Measurements from ENCODE around the gene FAM53A.
A peak's percentile ranks its signal among the peaks of the same experiment; 100 is the strongest.

Gene FAM53A

GRCh38 chr4:1716065-1716945, 32.2 kb upstream of the FAM53A start:
- no peak for DNase-seq (ENCODE audit: low read depth)
- no peak overlapping the region for H3K4me3 ChIP-seq (ENCODE audit: low read depth, low read length)
- TF ChIP-seq, protein P1, sequence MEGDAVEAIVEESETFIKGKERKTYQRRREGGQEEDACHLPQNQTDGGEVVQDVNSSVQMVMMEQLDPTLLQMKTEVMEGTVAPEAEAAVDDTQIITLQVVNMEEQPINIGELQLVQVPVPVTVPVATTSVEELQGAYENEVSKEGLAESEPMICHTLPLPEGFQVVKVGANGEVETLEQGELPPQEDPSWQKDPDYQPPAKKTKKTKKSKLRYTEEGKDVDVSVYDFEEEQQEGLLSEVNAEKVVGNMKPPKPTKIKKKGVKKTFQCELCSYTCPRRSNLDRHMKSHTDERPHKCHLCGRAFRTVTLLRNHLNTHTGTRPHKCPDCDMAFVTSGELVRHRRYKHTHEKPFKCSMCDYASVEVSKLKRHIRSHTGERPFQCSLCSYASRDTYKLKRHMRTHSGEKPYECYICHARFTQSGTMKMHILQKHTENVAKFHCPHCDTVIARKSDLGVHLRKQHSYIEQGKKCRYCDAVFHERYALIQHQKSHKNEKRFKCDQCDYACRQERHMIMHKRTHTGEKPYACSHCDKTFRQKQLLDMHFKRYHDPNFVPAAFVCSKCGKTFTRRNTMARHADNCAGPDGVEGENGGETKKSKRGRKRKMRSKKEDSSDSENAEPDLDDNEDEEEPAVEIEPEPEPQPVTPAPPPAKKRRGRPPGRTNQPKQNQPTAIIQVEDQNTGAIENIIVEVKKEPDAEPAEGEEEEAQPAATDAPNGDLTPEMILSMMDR (IDR thresholded peaks at IDR 0.05; ENCODE audit: low read depth, low read length, missing control alignments), result no peak
- in situ Hi-C loops (cut with HindIII; ENCODE audit: low sequenced_read_pairs), result no loop called here

DNA sequence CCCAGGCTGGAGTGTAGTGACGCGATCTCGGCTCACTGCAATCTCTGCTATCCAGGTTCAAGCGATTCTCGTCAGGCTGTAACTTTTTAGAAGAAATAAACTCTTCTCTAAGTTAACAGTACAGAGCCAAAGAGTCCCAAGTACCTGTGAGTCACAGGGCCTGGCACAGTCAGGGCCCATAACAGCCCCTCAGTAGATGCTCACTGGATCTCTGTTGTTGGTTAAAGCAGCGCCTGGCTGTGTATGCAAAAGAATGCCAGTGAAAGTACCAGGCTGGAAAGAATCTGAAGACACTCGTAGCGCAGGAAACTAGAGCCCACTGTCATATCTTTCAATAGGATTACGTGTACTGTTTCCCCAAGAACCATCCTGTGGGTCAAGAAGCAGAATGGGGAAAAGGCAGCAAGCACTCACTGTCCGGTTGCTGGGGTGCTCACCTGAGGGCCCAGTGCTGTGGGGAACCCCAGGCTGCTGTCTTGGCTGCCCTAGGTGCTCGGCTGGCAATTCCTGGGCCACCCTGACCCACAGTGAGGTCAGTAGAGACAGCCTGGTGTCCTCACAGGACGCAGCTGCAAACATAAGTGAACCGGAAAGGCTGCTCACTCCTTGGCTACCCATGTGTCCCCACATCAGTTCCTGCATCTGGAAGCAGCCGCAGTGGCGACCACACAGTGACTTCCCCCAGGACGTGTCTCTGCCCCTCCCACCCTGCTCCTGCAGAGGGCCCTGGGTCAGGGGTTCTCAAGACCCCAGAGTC, 31.1 kb upstream of the FAM53A start:
- no peak for DNase-seq (ENCODE audit: low read depth)
- no peak overlapping the region for H3K4me3 ChIP-seq (ENCODE audit: low read depth, low read length)
- TF ChIP-seq, protein P1 (IDR thresholded peaks at IDR 0.05; ENCODE audit: low read depth, low read length, missing control alignments), result no peak
- in situ Hi-C loops (cut with HindIII; ENCODE audit: low sequenced_read_pairs), result no loop called here

- H3K4me3 ChIP-seq (ENCODE audit: low read depth, low read length), result no peak overlapping the region
- DNase-seq (ENCODE audit: low read depth), result no peak
- TF ChIP-seq, protein P1 (IDR thresholded peaks at IDR 0.05; ENCODE audit: low read depth, low read length, missing control alignments), result no peak
- in situ Hi-C loops (cut with HindIII; ENCODE audit: low sequenced_read_pairs), result no loop called here
These were observed 30.3 kb upstream of the FAM53A start for GRCh38 chr4:1714303-1715001.

DNA sequence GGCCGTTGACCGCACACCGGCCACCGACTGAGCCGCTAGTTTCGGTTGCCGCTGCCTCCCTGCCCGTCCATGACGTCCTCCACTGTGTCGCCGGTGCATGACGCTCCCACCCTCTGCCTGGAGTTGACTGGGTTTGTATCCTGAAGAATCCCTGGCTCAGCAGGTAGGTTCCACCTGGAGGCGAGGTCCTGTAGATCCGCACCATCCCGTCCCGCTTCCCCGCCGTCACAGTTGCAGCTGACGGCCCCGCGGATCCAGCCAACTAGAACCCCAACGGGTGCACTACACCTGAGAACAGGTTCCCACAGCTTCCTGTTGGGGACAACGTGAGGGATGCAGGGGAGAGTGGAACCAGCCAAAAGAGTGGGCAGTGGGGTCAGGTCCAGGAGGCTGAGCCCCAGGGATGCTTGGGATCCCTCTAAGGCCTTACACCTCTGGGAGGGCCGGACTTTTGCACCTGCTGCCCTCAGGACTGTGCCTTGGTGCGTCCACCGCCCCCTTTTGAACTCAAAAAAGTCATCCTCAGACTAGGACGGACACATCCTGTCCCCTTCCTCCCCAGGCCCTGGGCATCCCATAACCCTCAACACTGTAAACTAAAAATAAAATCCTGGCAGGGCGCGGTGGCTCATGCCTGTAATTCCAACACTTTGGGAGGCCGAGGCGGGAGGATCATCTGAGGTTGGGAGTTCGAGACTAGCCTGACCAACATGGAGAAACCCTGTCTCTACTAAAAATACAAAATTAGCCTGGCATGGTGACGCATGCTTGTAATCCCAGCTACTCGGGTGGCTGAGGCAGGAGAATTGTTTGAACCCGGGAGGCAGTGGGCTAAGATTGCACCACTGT, 29.1 kb upstream of the FAM53A start:
- TF ChIP-seq, protein P1 (IDR thresholded peaks at IDR 0.05; ENCODE audit: low read depth, low read length, missing control alignments), result no peak
- DNase-seq (ENCODE audit: low read depth), result no peak

DNA sequence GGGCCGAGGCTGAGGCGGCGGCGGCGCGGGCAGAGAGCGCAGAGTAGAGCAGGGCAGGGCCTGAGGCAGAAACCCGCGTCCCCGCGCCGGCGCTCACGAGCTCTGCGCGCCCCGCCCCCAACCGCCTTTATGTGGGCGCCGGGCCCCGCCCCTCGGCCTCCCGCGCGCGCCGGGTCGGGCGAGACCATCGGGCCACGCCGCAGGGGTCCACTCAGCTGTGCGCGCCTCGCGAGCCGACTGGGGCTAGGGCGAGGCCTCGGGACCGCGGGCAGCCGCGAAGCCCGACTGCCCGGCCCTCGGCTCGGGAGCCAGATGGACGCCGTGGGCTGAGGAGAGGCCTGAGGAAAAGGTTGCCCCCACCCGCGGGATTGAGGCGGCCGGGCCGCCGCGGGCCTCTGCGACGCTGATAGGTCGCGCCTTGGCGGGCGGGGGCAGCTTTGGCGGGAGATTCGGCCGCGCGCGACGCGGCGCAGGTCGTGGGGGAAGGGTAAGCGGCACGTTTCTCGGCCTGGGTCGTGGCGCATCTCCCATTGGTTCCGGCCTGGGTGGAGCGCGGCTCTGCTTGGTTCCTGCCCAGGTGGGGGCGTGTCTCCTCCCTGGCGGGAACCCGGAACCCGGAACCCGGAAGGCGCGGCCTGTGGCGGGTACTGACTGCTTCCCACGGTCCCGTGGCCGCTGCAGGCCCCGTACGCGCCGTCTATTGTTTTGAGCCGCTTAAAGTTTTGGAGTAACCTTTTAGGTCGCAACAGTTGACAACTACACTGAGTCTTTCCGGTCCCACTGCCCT, 28.3 kb upstream of the FAM53A start, which contains the start of gene SLBP:
Gene SLBP (minus strand): TSS at position 104 of the 787 bp plus-strand sequence. CDS start 131 bp downstream, outside the sequence.
- DNase-seq (ENCODE audit: low read depth), result peak; percentile 58
- peak within 1 kb of the TSS; percentile 72 for H3K4me3 ChIP-seq (ENCODE audit: low read depth, low read length)
- in situ Hi-C loops (cut with HindIII; ENCODE audit: low sequenced_read_pairs), result no loop called here
- TF ChIP-seq, protein P1 (IDR thresholded peaks at IDR 0.05; ENCODE audit: low read depth, low read length, missing control alignments), result no peak

More for the DNA sequence above, 29.1 kb upstream of the FAM53A start:
- in situ Hi-C loops (cut with HindIII; ENCODE audit: low sequenced_read_pairs), result no loop called here
- peak overlapping the region; percentile 72 for H3K4me3 ChIP-seq (ENCODE audit: low read depth, low read length)

All from astrocyte of the cerebellum (primary cell).